Loucy (cell line): Measurements from ENCODE around the gene CFAP92.

Experiments
- H2AFZ ChIP-seq: fragments of 200-600 bp; sonication (generic); 2 replicates; pipeline ENCODE4 v1.6.0; 2016; ENCODE audit warnings: antibody characterized with exemption, mild to moderate bottlenecking, low read length, moderate library complexity
- H3F3A ChIP-seq: fragments of 200-600 bp; 2 replicates; pipeline ENCODE4 v1.6.0; 2016; ENCODE audit warnings: antibody characterized with exemption, low read depth, mild to moderate bottlenecking
- H3K27me3 ChIP-seq: fragments of 200-600 bp; sonication (generic); 2 replicates; pipeline ENCODE4 v1.6.1; 2014; ENCODE audit warnings: low read length, mild to moderate bottlenecking; ENCODE audit not compliant: insufficient read depth, poor library complexity, severe bottlenecking
- H3K36me3 ChIP-seq: fragments of 200-600 bp; sonication (generic); 2 replicates; pipeline ENCODE4 v1.6.1; 2016; ENCODE audit warnings: low read length; ENCODE audit not compliant: insufficient read depth
- H3K4me1 ChIP-seq: fragments of 200-600 bp; sonication (generic); 2 replicates; pipeline ENCODE4 v1.5.1; 2014; ENCODE audit warnings: low read length, mild to moderate bottlenecking; ENCODE audit not compliant: insufficient read depth, poor library complexity, severe bottlenecking
- H3K4me2 ChIP-seq: fragments of 200-600 bp; sonication (generic); 2 replicates; pipeline ENCODE4 v1.6.0; 2014; ENCODE audit warnings: antibody characterized with exemption, low read length, low read depth, mild to moderate bottlenecking; ENCODE audit not compliant: poor library complexity, severe bottlenecking
- H3K4me3 ChIP-seq: fragments of 200-600 bp; sonication (generic); 2 replicates; pipeline ENCODE4 v1.5.1; 2014; ENCODE audit warnings: low read length, mild to moderate bottlenecking, mixed read lengths; ENCODE audit not compliant: poor library complexity, severe bottlenecking
- H3K79me2 ChIP-seq: fragments of 200-600 bp; sonication (generic); 2 replicates; pipeline ENCODE4 v1.6.1; 2014; ENCODE audit warnings: low read length; ENCODE audit not compliant: insufficient read depth
- H3K9ac ChIP-seq: fragments of 200-600 bp; sonication (generic); 2 replicates; pipeline ENCODE4 v1.6.0; 2014; ENCODE audit warnings: mild to moderate bottlenecking, low read depth, low read length, moderate library complexity; ENCODE audit not compliant: poor library complexity, severe bottlenecking
- H3K9me2 ChIP-seq: fragments of 200-600 bp; sonication (generic); replicated peaks from 2 replicates; pipeline ENCODE4 v1.6.1; 2016; ENCODE audit warnings: low read depth, low read length, mixed read lengths
- H3K9me3 ChIP-seq: fragments of 200-600 bp; sonication (generic); 2 replicates; pipeline ENCODE4 v1.6.1; 2014; ENCODE audit warnings: mild to moderate bottlenecking, antibody characterized with exemption, low read length, low read depth; ENCODE audit not compliant: insufficient read depth
- H4K20me1 ChIP-seq: fragments of 200-600 bp; sonication (generic); 2 replicates; pipeline ENCODE4 v1.6.0; 2014; ENCODE audit warnings: antibody characterized with exemption, low read length, mild to moderate bottlenecking; ENCODE audit not compliant: insufficient read depth, poor library complexity, severe bottlenecking
- CTCF ChIP-seq: fragments of 200-600 bp; sonication (generic); conservative IDR thresholded peaks from 2 replicates; pipeline ENCODE4 v1.5.1; 2014; ENCODE audit warnings: mild to moderate bottlenecking, antibody characterized with exemption, low read length
- EZH2phosphoT487 ChIP-seq: fragments of 200-600 bp; IDR thresholded peaks from 2 replicates; pipeline ENCODE4 v1.6.1; 2018; ENCODE audit warnings: antibody characterized with exemption, mild to moderate bottlenecking, moderate library complexity, borderline replicate concordance

The CFAP92 gene

GRCh38 chr3:129039271-129040038 is 45.6 kb upstream of the CFAP92 start:
- no peaks in the 10 kb centered on the region for H3K9me3 ChIP-seq
- peaks cover 17% of the 10 kb centered on the region for H3K4me1 ChIP-seq
- H3K9me2 ChIP-seq, result no peaks in the 10 kb centered on the region
- no peak overlapping the region for H3K9ac ChIP-seq
- H2AFZ ChIP-seq, result no peak overlapping the region
- TF ChIP-seq CTCF (no peak), EZH2phosphoT487 (no peak)
- no peak overlapping the region for H3K4me2 ChIP-seq
- no peak overlapping the region for H3K4me3 ChIP-seq
- H3K79me2 ChIP-seq, result no peaks in the 10 kb centered on the region
- no peaks in the 10 kb centered on the region for H3K27me3 ChIP-seq
- H3F3A ChIP-seq, result peaks cover 4% of the 10 kb centered on the region; the same call in 1 of the 2 replicates
- H3K36me3 ChIP-seq, result no peaks in the 10 kb centered on the region
- no peaks in the 10 kb centered on the region for H4K20me1 ChIP-seq

GRCh38 chr3:129038121-129038855 is 44.4 kb upstream of the CFAP92 start:
- H2AFZ ChIP-seq, result no peak overlapping the region
- TF ChIP-seq EZH2phosphoT487 (no peak), CTCF (no peak)
- peaks cover 4% of the 10 kb centered on the region; the same call in 1 of the 2 replicates for H3F3A ChIP-seq
- no peaks in the 10 kb centered on the region for H3K36me3 ChIP-seq
- no peaks in the 10 kb centered on the region for H3K27me3 ChIP-seq
- H3K4me2 ChIP-seq, result no peak overlapping the region
- H3K79me2 ChIP-seq, result no peaks in the 10 kb centered on the region
- no peaks in the 10 kb centered on the region for H3K9me2 ChIP-seq
- no peak overlapping the region for H3K9ac ChIP-seq
- no peaks in the 10 kb centered on the region for H3K9me3 ChIP-seq
- H4K20me1 ChIP-seq, result no peaks in the 10 kb centered on the region
- no peak overlapping the region for H3K4me3 ChIP-seq
- peaks cover 17% of the 10 kb centered on the region for H3K4me1 ChIP-seq

GRCh38 chr3:129037093-129037419 is 43.2 kb upstream of the CFAP92 start:
- no peak overlapping the region for H3K4me3 ChIP-seq
- H3K9ac ChIP-seq, result no peak overlapping the region
- TF ChIP-seq CTCF (no peak), EZH2phosphoT487 (no peak)
- H3K9me2 ChIP-seq, result no peaks in the 10 kb centered on the region
- peaks cover 4% of the 10 kb centered on the region; the same call in 1 of the 2 replicates for H3F3A ChIP-seq
- H3K27me3 ChIP-seq, result no peaks in the 10 kb centered on the region
- no peak overlapping the region for H2AFZ ChIP-seq
- H3K4me2 ChIP-seq, result no peak overlapping the region
- peaks cover 17% of the 10 kb centered on the region for H3K4me1 ChIP-seq
- no peaks in the 10 kb centered on the region for H3K9me3 ChIP-seq
- H4K20me1 ChIP-seq, result no peaks in the 10 kb centered on the region
- H3K36me3 ChIP-seq, result no peaks in the 10 kb centered on the region
- H3K79me2 ChIP-seq, result no peaks in the 10 kb centered on the region
